OCI-LY7 (cell line): ENCODE measurements around the gene MACROH2A2. TPM values are rescaled to one million over a fixed set of nuclear protein-coding genes. Genes with fewer than 3 reads are reported as not detected.

Source experiments
- BruUV-seq: library from RNA; stranded (reverse); fragments of 400-500 nt; replicated peaks from 2 replicates; lab custom pipeline; 2021; lab: Mats Ljungman, UMichigan
- CTCF ChIA-PET: fragments of 300-600 bp; sonication (Branson Sonifier 250); formaldehyde crosslinking; loops from one replicate; lab custom pipeline; 2022; ENCODE audit warnings: antibody characterized with exemption; ENCODE audit not compliant: unreplicated experiment; lab: Charles Lee
- POLR2A ChIA-PET: fragments of 300-600 bp; sonication (Branson Sonifier 250); formaldehyde crosslinking; loops from one replicate; lab custom pipeline; 2022; ENCODE audit warnings: antibody characterized with exemption; lab: Charles Lee
- DNase-seq: peaks from one replicate; pipeline ENCODE4 v3.0.0-alpha.2; 2015; ENCODE audit warnings: low spot score
- H2AFZ ChIP-seq: fragments of 200-600 bp; sonication (generic), shearing (Covaris generic); 2 replicates; pipeline ENCODE4 v1.6.1; 2014; ENCODE audit warnings: mild to moderate bottlenecking, antibody characterized with exemption, low read length, moderate library complexity
- H3K27ac ChIP-seq: fragments of 200-600 bp; sonication (generic); 2 replicates; pipeline ENCODE4 v1.5.1; 2014; ENCODE audit warnings: mixed run types, low read depth, mild to moderate bottlenecking, moderate library complexity, low read length, inconsistent platforms; ENCODE audit not compliant: poor library complexity, severe bottlenecking
- H3K36me3 ChIP-seq: fragments of 200-600 bp; sonication (generic); 2 replicates; pipeline ENCODE4 v1.6.1; 2014; ENCODE audit warnings: mild to moderate bottlenecking, antibody characterized with exemption, low read length, moderate library complexity, mixed read lengths; ENCODE audit not compliant: insufficient read depth
- H3K4me1 ChIP-seq: fragments of 200-600 bp; sonication (generic); 2 replicates; pipeline ENCODE4 v1.5.1; 2014; ENCODE audit warnings: mild to moderate bottlenecking, low read length; ENCODE audit not compliant: insufficient read depth, poor library complexity, severe bottlenecking
- H3K4me2 ChIP-seq: fragments of 200-600 bp; sonication (generic); 2 replicates; pipeline ENCODE4 v1.6.1; 2014; ENCODE audit warnings: mild to moderate bottlenecking, low read length
- H3K4me3 ChIP-seq: fragments of 200-600 bp; sonication (generic); 2 replicates; pipeline ENCODE4 v1.5.1; 2014; ENCODE audit warnings: mild to moderate bottlenecking, low read depth, low read length; ENCODE audit not compliant: poor library complexity, severe bottlenecking
- H3K79me2 ChIP-seq: fragments of 200-600 bp; sonication (generic); 2 replicates; pipeline ENCODE4 v1.6.1; 2016; ENCODE audit warnings: low read depth, mild to moderate bottlenecking, low read length, moderate library complexity, mixed read lengths; ENCODE audit not compliant: insufficient read depth
- H3K9me2 ChIP-seq: fragments of 200-600 bp; sonication (generic); 2 replicates; pipeline ENCODE4 v1.6.1; 2016; ENCODE audit warnings: mild to moderate bottlenecking, low read length, mixed read lengths; ENCODE audit not compliant: insufficient read depth
- H3K9me3 ChIP-seq: fragments of 200-600 bp; sonication (generic); 2 replicates; pipeline ENCODE4 v1.6.1; 2014; ENCODE audit warnings: mild to moderate bottlenecking, mixed run types, low read length, mixed read lengths
- H4K20me1 ChIP-seq: fragments of 200-600 bp; sonication (generic); 2 replicates; pipeline ENCODE4 v1.6.1; 2014; ENCODE audit warnings: mild to moderate bottlenecking, antibody characterized with exemption, low read length, moderate library complexity, mixed read lengths; ENCODE audit not compliant: insufficient read depth
- CTCF ChIP-seq: fragments of 200-600 bp; sonication (generic); conservative IDR thresholded peaks from 2 replicates; pipeline ENCODE4 v1.5.1; 2014; ENCODE audit warnings: mild to moderate bottlenecking, antibody characterized with exemption, low read length, moderate library complexity, mixed read lengths
- EZH2phosphoT487 ChIP-seq: fragments of 200-600 bp; sonication (generic); IDR thresholded peaks from 2 replicates; pipeline ENCODE4 v1.6.1; 2018; ENCODE audit warnings: low read depth, borderline replicate concordance, mild to moderate bottlenecking, mixed run types, antibody characterized with exemption, low read length, moderate library complexity, mixed read lengths
- intact Hi-C: fragments of 100-400 bp; cut with micrococcal nuclease; formaldehyde crosslinking; loops from one replicate; pipeline ENCODE4 v1.10.0; 2022; ENCODE audit not compliant: unreplicated experiment
- total RNA-seq, 2 experiments: library from RNA; depleted of rRNA in 1 of 2; stranded (reverse); fragments of >200 nt in 1 of 2; shearing (Covaris generic) in 1 of 2; gene quantifications; 2 replicates each; pipeline ENCODE4 v1.2.3, GENCODE V29; 2014 to 2022

The MACROH2A2 gene
- total RNA-seq, 2 experiments from 2014 or later: not detected

GRCh38 chr10:70092389-70092718, 39.7 kb downstream of the MACROH2A2 start:
- Histone ChIP-seq H4K20me1 (no peaks in the 10 kb centered on the region), H3K9me2 (no peaks in the 10 kb centered on the region), H3K4me2 (no peak overlapping the region), H2AFZ (no peak overlapping the region), H3K9me3 (no peaks in the 10 kb centered on the region), H3K27ac (no peak overlapping the region), H3K4me1 (no peaks in the 10 kb centered on the region), H3K4me3 (no peak overlapping the region), H3K79me2 (no peaks in the 10 kb centered on the region), H3K36me3 (no peaks in the 10 kb centered on the region)
- no TSS peak for BruUV-seq
- intact Hi-C loops: no loop called here
- ChIA-PET POLR2A (interaction anchor here (1.0 kb wide), 1 partner anchor 30 kb away, joined by 3 read pairs; no protein-coding TSS in a partner anchor), CTCF (no interaction called here)
- DNase-seq: no peak
- TF ChIP-seq CTCF (no peak), EZH2phosphoT487 (no peak)

- no peak for DNase-seq
- POLR2A ChIA-PET: interaction anchor here (0.6 to 1.0 kb wide), 3 partner anchors 20 to 255 kb away, joined by 3 read pairs; no protein-coding TSS in a partner anchor
- TF ChIP-seq EZH2phosphoT487: no peak
- no peak for TF ChIP-seq CTCF
These were observed 40.8 kb downstream of the MACROH2A2 start for GRCh38 chr10:70093335-70093944.

GRCh38 chr10:70094250-70094649, 41.6 kb downstream of the MACROH2A2 start:
- Histone ChIP-seq H3K27ac (no peak overlapping the region), H3K79me2 (no peaks in the 10 kb centered on the region), H3K9me2 (no peaks in the 10 kb centered on the region), H3K4me1 (no peaks in the 10 kb centered on the region), H3K4me2 (no peak overlapping the region), H3K4me3 (no peak overlapping the region), H2AFZ (no peak overlapping the region), H4K20me1 (no peaks in the 10 kb centered on the region), H3K9me3 (no peaks in the 10 kb centered on the region), H3K36me3 (no peaks in the 10 kb centered on the region)
- DNase-seq: no peak
- ChIA-PET CTCF (no interaction called here), POLR2A (no interaction called here)
- no peak for TF ChIP-seq EZH2phosphoT487
- TF ChIP-seq CTCF: no peak
- BruUV-seq: no TSS peak
- intact Hi-C loops: no loop called here

More at GRCh38 chr10:70093335-70093944, 40.8 kb downstream of the MACROH2A2 start:
- no peak overlapping the region for H3K4me3 ChIP-seq
- intact Hi-C loops: no loop called here
- H3K79me2 ChIP-seq: no peaks in the 10 kb centered on the region
- no peak overlapping the region for H2AFZ ChIP-seq
- H3K27ac ChIP-seq: no peak overlapping the region
- H4K20me1 ChIP-seq: no peaks in the 10 kb centered on the region
- H3K9me3 ChIP-seq: no peaks in the 10 kb centered on the region
- no peaks in the 10 kb centered on the region for H3K9me2 ChIP-seq
- no TSS peak for BruUV-seq
- no peaks in the 10 kb centered on the region for H3K36me3 ChIP-seq
- no peaks in the 10 kb centered on the region for H3K4me1 ChIP-seq
- CTCF ChIA-PET: no interaction called here
- H3K4me2 ChIP-seq: no peak overlapping the region
